CD4-positive, alpha-beta T cell treated with Interleukin-6 for 4 hours (primary cell): ENCODE results near the gene CPZ.

Experiments
- DNase-seq: peaks from one replicate; pipeline ENCODE4 v3.0.0-alpha.2; 2020; ENCODE audit warnings: mixed read lengths

The CPZ gene

GRCh38 chr4:8655411-8656184 lies 63.0 kb downstream of the CPZ start:
- DNase-seq = no peak

GRCh38 chr4:8656185-8656517 lies 63.6 kb downstream of the CPZ start:
- no peak for DNase-seq

DNA sequence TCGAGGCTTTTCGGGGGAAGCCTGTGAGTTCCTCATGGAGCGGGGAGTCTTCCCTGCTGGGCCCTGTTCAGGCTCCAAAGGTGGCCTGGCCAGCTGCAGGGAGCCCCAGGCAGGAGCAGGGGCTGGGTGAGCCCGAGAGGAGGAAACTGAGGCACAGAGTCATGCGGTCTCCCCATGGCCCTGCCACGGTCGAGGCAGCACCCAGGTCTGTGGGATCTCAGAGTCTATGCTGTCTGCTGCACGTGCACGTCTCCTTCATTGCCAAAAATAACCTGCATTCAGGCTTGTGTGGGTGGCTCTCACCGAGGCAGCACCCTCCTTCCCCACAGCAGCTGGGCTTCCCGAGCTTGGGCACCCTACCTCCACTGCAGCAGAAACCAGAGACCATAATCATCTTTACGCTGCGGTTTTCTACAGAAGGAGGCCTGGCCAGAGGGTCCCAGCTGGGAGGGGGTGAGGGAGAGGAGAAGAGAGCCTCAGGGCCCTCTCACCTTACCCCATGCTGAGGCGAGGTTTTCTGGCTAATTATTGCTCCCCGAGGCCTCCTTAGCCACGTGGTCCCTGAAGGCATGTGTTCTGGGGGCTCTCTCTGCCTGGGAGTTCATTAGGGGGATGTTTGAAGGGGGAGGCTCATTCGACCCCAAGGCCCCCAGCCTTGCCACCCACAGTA lies 64.3 kb downstream of the CPZ start:
- DNase-seq = no peak

- no peak for DNase-seq
Measured at GRCh38 chr4:8657381-8658088, 65.0 kb downstream of the CPZ start.

DNA sequence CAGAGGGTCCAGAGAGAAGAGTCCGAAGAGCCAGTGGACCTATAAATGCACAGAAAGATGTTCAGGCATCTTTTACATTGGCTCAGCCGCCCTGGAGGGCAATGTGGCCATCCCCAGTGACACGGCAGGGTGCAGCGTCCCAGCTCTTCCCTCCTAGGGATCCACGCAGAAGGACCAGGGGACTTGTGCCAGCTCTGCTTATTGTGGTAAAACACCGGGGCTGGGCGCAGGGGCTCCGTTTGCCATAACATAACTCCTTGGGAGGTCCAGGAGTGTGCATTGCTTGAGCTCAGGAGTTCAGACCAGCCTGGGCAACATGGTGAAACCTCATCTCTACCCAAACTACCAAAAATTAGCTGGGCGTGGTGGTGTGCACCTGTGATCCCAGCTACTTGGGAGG lies 70.2 kb downstream of the CPZ start:
- DNase-seq = no peak

DNA sequence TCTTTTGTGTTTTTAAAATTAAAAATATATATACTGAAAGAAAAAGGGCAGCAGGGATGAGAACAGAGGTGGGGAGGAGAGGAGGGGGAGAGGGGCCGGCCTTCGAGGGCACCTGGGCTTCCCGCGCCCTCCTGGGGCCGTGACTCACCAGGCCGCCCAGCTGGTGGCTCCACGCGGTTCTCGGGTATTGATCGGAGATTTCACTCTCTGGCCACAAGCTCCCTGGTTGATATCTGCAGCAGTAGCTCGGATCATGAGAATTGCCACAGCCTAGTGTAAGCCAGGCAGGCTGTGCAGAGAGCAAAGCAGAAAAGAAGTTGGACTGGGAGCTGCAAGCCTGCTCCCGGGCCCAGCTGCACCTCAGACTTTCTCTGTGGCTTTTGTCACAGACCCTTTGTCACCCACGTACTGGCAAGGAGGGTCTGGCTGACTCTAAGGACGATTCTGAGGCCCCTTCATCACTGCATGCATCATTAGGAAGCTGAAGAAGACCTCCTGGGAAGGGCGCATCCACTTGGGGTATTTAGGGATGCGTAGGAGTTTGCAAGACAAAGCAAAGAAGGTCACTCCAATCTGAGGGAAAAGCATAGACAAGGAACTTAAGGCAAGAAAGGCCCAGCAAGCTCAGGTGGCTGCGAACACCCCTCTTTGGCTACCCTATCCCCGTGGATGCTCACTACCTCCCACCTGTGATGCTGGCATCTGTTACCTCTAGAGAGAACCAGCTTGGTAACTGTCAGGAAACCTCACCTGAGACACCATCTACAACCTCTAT lies 71.7 kb downstream of the CPZ start:
- DNase-seq = no peak

- DNase-seq = no peak
Measured at GRCh38 chr4:8664976-8665375, 72.4 kb downstream of the CPZ start.

GRCh38 chr4:8665406-8666360 lies 73.1 kb downstream of the CPZ start:
- DNase-seq = no peak

DNA sequence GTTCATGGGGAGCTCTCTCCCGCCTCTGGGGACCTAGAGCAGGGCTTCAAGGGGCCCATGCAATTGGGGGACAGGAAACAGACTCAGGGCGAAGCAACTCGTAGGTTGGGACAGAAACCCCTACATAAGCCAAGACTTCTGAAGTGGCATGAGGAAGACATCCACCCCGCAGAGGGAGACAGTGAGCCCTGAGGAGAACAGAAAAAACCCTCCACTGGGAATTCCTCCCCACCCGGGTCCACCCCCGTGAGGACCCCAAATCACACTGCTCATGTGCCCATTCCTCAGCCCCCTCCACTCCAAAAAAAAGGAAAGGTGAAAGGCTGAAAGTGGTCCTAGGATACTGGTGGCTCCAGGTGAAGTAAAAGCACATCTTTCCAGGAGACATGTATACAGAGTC lies 74.0 kb downstream of the CPZ start:
- DNase-seq = no peak
